Tibial artery (tissue), 4 donors: ENCODE measurements around the gene TIMM10.

ENCODE experiments used
- DNase-seq, 2 donors: peaks; one replicate each; pipeline ENCODE4 v3.0.0-alpha.2; 2019
- H3K27ac ChIP-seq, 2 donors: fragments of 200-600 bp; sonication (generic) in 1 of 2; 1 replicate in 1 of 2; 2 replicates in 1 of 2; pipeline ENCODE4 v1.5.1; 2018 to 2019; ENCODE audit warnings: mild to moderate bottlenecking in 1 of 2
- H3K27me3 ChIP-seq, 2 donors: fragments of 200-600 bp; sonication (generic) in 1 of 2; one replicate each; pipeline versions ENCODE4 v1.5.1 to v1.6.0; 2016 to 2019
- H3K36me3 ChIP-seq, 3 donors: fragments of 200-600 bp; sonication (generic) in 2 of 3; one replicate each; pipeline ENCODE4 v1.5.1; 2016 to 2019; ENCODE audit warnings: mild to moderate bottlenecking in 2 of 3
- H3K4me1 ChIP-seq, 4 donors: fragments of 200-600 bp; sonication (generic) in 2 of 4; 1 replicate in 3 of 4; 2 replicates in 1 of 4; pipeline ENCODE4 v1.5.1; 2016 to 2019
- H3K4me3 ChIP-seq, 2 donors: fragments of 200-600 bp; sonication (generic) in 1 of 2; 1 replicate in 1 of 2; 2 replicates in 1 of 2; pipeline ENCODE4 v1.5.1; 2018 to 2019; ENCODE audit warnings: mild to moderate bottlenecking in 2 of 2
- H3K9me3 ChIP-seq, 3 donors: fragments of 200-600 bp; sonication (generic) in 1 of 3; one replicate each; pipeline ENCODE4 v1.5.1; 2016 to 2019
- CTCF ChIP-seq, 2 experiments: fragments of 200-600 bp in 1 of 2; fragments of 450-650 bp in 1 of 2; IDR thresholded peaks; one replicate each; pipeline ENCODE4 v1.5.1; 2017 to 2019; ENCODE audit warnings: antibody characterized with exemption in 2 of 2, mild to moderate bottlenecking in 1 of 2, moderate library complexity in 1 of 2
- intact Hi-C: fragments of 100-400 bp; cut with DNase I; formaldehyde crosslinking; loops from one replicate; pipeline ENCODE4 v1.15.0; 2023; ENCODE audit warnings: low total_unique reads

Gene TIMM10

GRCh38 chr11:57508341-57509170 is 22.0 kb downstream of the TIMM10 start:
- peaks cover 0 to 7% (median 0%) of the 10 kb centered on the region in 3 donors for H3K36me3 ChIP-seq
- no peak overlapping the region for H3K4me3 ChIP-seq
- intact Hi-C loops: no loop called here
- peaks cover 0 to 3% (median 1%) of the 10 kb centered on the region in 4 donors for H3K4me1 ChIP-seq
- no peaks in the 10 kb centered on the region for H3K9me3 ChIP-seq
- no peaks in the 10 kb centered on the region for H3K27me3 ChIP-seq
- TF ChIP-seq CTCF (IDR thresholded peaks at IDR 0.05): no peak
- DNase-seq: no peak
- no peak overlapping the region for H3K27ac ChIP-seq

- no peaks in the 10 kb centered on the region for H3K27me3 ChIP-seq
- no peak for TF ChIP-seq CTCF (IDR thresholded peaks at IDR 0.05)
- H3K4me3 ChIP-seq: no peak overlapping the region
- no peak overlapping the region for H3K27ac ChIP-seq
- H3K4me1 ChIP-seq: no peaks in the 10 kb centered on the region
- intact Hi-C loops: no loop called here
- no peak for DNase-seq
- peaks cover 0 to 7% (median 0%) of the 10 kb centered on the region in 3 donors for H3K36me3 ChIP-seq
- H3K9me3 ChIP-seq: no peaks in the 10 kb centered on the region
Measured at GRCh38 chr11:57506522-57506921, 24.0 kb downstream of the TIMM10 start.

- TF ChIP-seq CTCF (IDR thresholded peaks at IDR 0.05): no peak
- Histone ChIP-seq H3K4me1 (peaks cover 4 to 8% (median 7%) of the 10 kb centered on the region in 4 donors), H3K36me3 (peaks cover 0 to 14% (median 0%) of the 10 kb centered on the region in 3 donors), H3K9me3 (no peaks in the 10 kb centered on the region), H3K27ac (no peak overlapping the region), H3K27me3 (no peaks in the 10 kb centered on the region), H3K4me3 (no peak overlapping the region)
- intact Hi-C loops: no loop called here
- no peak for DNase-seq
Measured at GRCh38 chr11:57504511-57504910, 26.0 kb downstream of the TIMM10 start.

- intact Hi-C loops: no loop called here
- no peaks in the 10 kb centered on the region for H3K27me3 ChIP-seq
- DNase-seq: no peak
- H3K4me1 ChIP-seq: peaks cover 11 to 19% (median 14%) of the 10 kb centered on the region in 4 donors
- H3K9me3 ChIP-seq: no peaks in the 10 kb centered on the region
- no peak overlapping the region for H3K4me3 ChIP-seq
- H3K36me3 ChIP-seq: peaks cover 0 to 14% (median 0%) of the 10 kb centered on the region in 3 donors
- no peak for TF ChIP-seq CTCF (IDR thresholded peaks at IDR 0.05)
- no peak overlapping the region for H3K27ac ChIP-seq
Measured at GRCh38 chr11:57502870-57503269, 27.7 kb downstream of the TIMM10 start.

GRCh38 chr11:57502376-57502775 is 28.2 kb downstream of the TIMM10 start:
- Histone ChIP-seq H3K4me1 (peaks cover 11 to 19% (median 14%) of the 10 kb centered on the region in 4 donors), H3K27ac (peak overlapping the region in 1 of 2 donors; percentile 26)

More at GRCh38 chr11:57502376-57502775, 28.2 kb downstream of the TIMM10 start:
- Histone ChIP-seq H3K9me3 (no peaks in the 10 kb centered on the region), H3K4me3 (no peak overlapping the region), H3K27me3 (no peaks in the 10 kb centered on the region), H3K36me3 (peaks cover 0 to 14% (median 0%) of the 10 kb centered on the region in 3 donors)
- DNase-seq: no peak
- intact Hi-C loops: no loop called here
- no peak for TF ChIP-seq CTCF (IDR thresholded peaks at IDR 0.05)
